Activated T-helper 2 cell treated with anti-CD3 and anti-CD28 coated beads, Interferon-gamma antibody, Interleukin-2, Interleukin-4, amounts not matched to agents 10 μg/mL and 5 μg/mL and 100 μg/mL, durations not matched to agents 14 hours and 24 hours and 36 hours (primary cell): Measurements from ENCODE around the gene ABR. TPM values are rescaled to one million over a fixed set of nuclear protein-coding genes. Genes with fewer than 3 reads are reported as not detected.

ENCODE experiments used
- DNase-seq: peaks from one replicate; pipeline ENCODE4 v3.0.0; 2021; ENCODE audit warnings: low spot score
- H3K27ac Mint-ChIP-seq: one replicate; pipeline ENCODE4 v1.8.0; 2021; ENCODE audit warnings: mixed read lengths
- H3K27me3 Mint-ChIP-seq: one replicate; pipeline ENCODE4 v1.8.0; 2021; ENCODE audit warnings: low read depth, mixed read lengths
- H3K36me3 Mint-ChIP-seq: one replicate; pipeline ENCODE4 v1.8.0; 2021; ENCODE audit warnings: low read depth, mixed read lengths
- H3K4me1 Mint-ChIP-seq: one replicate; pipeline ENCODE4 v1.8.0; 2021; ENCODE audit warnings: low read depth, mixed read lengths
- H3K4me3 Mint-ChIP-seq: one replicate; pipeline ENCODE4 v1.8.0; 2021; ENCODE audit warnings: low read depth, mild to moderate bottlenecking, moderate library complexity, mixed read lengths
- H3K9me3 Mint-ChIP-seq: one replicate; pipeline ENCODE4 v1.8.0; 2021; ENCODE audit warnings: mixed read lengths
- intact Hi-C: fragments of 100-400 bp; cut with micrococcal nuclease; formaldehyde crosslinking; loops from one replicate; pipeline ENCODE4 v1.15.1; 2023
- total RNA-seq: library from RNA; stranded (reverse); gene quantifications from 2 replicates; pipeline ENCODE4 v1.2.3, GENCODE V29; 2022

The ABR gene
- total RNA-seq, 1 donor from 2014 or later = 69.3 TPM

DNA sequence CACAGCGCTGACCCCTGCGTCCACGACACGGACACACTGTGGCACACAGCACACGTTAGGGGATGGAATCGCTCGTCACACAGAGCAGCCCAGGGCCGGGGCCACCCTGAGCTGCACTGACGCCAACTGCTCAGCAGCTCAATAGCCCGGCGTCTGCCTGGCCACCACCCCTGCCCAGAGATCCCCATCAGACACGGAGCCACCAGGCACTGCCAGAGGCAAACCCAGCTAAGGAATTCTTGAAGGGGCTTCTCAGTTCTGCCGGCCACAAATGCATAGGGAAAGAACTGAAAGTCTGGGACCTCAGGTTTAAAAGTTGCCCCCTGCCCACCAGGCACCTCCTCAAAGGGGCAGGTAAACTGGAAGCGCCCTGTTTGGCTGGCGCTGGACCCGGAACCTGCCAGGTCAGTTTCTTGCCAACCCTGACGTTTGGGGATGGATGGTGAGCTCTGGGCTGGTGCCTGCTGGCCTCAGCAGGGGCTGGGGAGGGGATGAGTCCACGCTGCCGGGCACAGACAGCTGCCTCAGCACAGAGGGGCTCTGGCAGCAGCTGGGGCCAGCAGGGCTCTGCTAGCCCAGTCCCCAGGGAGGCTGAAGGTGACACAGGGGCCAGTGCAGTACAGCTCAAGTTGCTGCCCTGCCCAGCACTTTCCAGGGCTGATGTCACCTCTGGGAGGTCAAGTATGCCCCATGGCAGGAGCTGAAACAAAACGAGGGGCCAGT lies 149.7 kb downstream of the ABR start:
- no peak for DNase-seq
- intact Hi-C loops = no loop called here
- H3K9me3 Mint-ChIP-seq = no peaks in the 10 kb centered on the region
- no peak overlapping the region for H3K4me3 Mint-ChIP-seq
- H3K36me3 Mint-ChIP-seq = no peaks in the 10 kb centered on the region
- no peak overlapping the region for H3K27ac Mint-ChIP-seq
- H3K27me3 Mint-ChIP-seq = no peaks in the 10 kb centered on the region
- H3K4me1 Mint-ChIP-seq = no peaks in the 10 kb centered on the region

DNA sequence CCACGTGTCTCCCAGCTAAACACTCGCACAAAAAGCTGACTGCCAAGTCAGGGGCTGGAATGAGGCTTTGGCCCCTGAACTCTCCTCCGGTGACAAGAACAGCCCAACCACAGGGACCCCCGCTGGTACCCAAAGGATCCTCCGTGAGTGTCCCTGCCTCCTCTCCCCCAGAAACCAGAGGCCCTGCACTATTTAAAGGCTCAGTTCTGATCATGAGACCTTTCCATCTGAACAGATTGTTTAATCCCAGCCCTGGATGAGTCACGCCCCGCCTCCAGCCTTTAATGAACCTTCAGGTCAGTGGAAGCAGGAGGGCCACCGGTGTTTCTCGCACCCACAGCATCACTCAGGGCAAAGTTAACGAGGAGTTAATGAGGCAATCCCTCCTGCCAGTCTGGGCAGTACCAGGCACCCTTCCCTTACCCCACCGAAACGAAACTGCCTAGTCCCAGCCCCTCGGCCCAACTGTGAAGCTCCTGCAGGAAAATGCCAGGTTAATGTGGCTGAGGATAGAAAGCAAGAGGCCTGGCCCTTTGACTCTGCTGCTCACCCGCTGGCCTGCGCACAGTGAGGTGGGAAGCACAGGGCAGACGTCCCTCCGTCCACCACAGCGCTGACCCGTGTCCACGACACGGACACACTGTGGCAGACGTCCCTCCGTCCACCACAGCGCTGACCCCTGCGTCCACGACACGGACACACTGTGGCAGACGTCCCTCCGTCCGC lies 150.4 kb downstream of the ABR start:
- Mint-ChIP-seq H3K4me1 (no peaks in the 10 kb centered on the region), H3K36me3 (no peaks in the 10 kb centered on the region), H3K4me3 (no peak overlapping the region), H3K27me3 (no peaks in the 10 kb centered on the region), H3K27ac (no peak overlapping the region), H3K9me3 (no peaks in the 10 kb centered on the region)
- no peak for DNase-seq
- intact Hi-C loops = no loop called here

DNA sequence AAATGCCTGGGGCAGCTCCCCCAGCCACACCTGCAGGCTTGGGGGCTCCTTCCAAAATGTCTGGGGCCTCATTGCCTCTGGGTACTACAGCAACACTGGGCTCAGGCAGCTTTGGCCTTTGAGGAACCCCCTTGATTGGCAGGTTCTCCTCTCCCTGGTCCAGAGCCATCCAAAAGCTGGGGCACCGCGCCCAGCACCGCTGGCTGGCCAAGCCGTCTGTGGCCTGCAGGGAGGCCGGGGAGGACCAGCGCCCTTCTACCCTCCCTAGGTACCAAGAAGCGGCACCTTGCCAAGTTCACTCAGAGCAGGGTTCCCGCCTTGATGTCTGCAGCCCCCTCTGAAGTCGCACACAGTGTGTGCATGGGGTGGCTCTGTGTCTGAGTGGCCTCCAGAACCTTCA lies 152.7 kb downstream of the ABR start:
- no peak for DNase-seq
- H3K9me3 Mint-ChIP-seq = no peaks in the 10 kb centered on the region
- H3K27ac Mint-ChIP-seq = no peak overlapping the region
- no peaks in the 10 kb centered on the region for H3K4me1 Mint-ChIP-seq
- intact Hi-C loops = no loop called here
- no peaks in the 10 kb centered on the region for H3K36me3 Mint-ChIP-seq
- H3K27me3 Mint-ChIP-seq = no peaks in the 10 kb centered on the region
- H3K4me3 Mint-ChIP-seq = no peak overlapping the region

DNA sequence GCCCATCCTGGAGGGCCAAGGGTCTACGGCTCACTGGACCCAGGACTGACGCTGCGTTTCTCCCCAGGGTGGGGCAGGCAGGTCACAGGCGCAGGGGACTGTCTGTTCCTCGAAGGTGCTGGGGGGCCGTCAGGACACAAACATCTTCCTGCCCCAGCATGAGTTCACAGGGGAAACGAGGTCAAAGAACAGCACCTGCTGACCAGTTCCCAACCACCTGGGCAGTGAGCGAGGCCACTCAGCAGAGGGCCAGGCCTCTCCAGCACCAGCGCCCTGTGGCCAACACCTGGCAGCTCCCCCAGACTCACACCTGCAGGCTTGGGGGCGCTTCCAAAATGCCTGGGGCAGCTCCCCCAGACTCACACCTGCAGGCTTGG lies 153.2 kb downstream of the ABR start:
- Mint-ChIP-seq H3K4me3 (no peak overlapping the region), H3K27me3 (no peaks in the 10 kb centered on the region), H3K4me1 (no peaks in the 10 kb centered on the region), H3K27ac (no peak overlapping the region), H3K9me3 (no peaks in the 10 kb centered on the region), H3K36me3 (no peaks in the 10 kb centered on the region)
- DNase-seq = no peak
- intact Hi-C loops = no loop called here

DNA sequence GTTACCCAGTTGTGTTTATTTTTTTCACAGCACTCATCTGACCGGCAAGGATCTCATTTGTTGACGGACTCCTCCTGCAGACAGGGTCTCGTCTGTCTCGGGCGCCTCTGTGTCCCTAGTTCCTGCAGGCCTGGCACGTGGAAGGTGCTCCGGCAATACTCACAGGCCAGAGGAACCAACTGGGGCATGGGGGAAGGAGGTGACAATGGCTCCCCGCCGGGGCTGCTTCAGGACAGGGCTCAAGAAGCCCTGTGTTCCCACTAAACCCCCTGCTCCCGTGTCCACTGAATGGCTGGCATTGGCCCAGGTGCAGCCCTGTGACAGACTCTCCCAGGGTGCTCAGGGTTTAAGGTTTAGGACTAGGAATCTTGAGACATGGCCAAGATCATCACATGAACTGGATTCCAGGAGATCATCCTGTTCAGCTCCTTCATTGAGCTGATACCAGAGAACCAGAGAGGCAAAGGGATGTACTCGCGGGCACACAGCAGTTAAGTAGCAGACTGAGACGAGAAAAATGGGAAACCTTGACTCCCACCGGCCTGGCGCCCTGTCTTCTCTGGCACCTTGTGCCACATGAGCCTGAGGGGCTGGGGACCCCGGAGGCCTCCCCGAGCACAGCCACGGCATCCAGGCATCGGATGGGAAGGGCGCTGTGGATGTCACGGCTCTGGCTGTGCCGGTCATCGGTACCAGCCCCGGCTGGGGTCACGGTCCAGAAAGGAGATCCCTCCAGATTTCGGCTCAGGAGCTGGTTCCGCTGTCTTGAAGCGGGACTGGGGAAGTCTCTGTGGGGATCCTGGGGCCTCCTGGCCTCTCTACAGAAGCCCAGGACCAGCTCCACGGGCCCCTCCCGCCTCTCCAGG lies 153.8 kb downstream of the ABR start:
- Mint-ChIP-seq H3K36me3 (no peaks in the 10 kb centered on the region), H3K27ac (no peak overlapping the region), H3K27me3 (no peaks in the 10 kb centered on the region), H3K9me3 (no peaks in the 10 kb centered on the region), H3K4me1 (no peaks in the 10 kb centered on the region), H3K4me3 (no peak overlapping the region)
- intact Hi-C loops = no loop called here
- DNase-seq = no peak

DNA sequence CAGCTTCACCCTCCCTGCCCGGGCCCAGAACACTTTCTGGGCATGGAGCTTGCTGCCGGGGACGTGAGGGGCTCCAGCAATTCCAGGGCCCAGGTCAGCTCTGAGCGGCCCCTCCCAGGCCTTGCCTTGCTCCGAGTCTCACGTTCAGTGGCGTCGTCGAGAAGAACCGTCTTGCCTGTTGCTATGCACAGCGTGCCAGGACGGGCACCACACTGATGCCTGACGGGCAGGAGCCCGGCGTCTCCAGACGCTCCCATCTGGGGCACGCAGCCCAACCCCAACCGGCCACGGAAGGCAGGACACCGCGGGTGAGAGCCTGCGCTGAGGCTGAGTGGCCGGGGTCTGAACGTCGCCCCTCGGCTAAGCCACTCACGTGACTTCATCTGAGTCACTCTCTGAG lies 155.7 kb downstream of the ABR start:
- no peaks in the 10 kb centered on the region for H3K27me3 Mint-ChIP-seq
- no peaks in the 10 kb centered on the region for H3K36me3 Mint-ChIP-seq
- H3K27ac Mint-ChIP-seq = no peak overlapping the region
- DNase-seq = no peak
- no peak overlapping the region for H3K4me3 Mint-ChIP-seq
- H3K9me3 Mint-ChIP-seq = no peaks in the 10 kb centered on the region
- no peaks in the 10 kb centered on the region for H3K4me1 Mint-ChIP-seq
- intact Hi-C loops = no loop called here

DNA sequence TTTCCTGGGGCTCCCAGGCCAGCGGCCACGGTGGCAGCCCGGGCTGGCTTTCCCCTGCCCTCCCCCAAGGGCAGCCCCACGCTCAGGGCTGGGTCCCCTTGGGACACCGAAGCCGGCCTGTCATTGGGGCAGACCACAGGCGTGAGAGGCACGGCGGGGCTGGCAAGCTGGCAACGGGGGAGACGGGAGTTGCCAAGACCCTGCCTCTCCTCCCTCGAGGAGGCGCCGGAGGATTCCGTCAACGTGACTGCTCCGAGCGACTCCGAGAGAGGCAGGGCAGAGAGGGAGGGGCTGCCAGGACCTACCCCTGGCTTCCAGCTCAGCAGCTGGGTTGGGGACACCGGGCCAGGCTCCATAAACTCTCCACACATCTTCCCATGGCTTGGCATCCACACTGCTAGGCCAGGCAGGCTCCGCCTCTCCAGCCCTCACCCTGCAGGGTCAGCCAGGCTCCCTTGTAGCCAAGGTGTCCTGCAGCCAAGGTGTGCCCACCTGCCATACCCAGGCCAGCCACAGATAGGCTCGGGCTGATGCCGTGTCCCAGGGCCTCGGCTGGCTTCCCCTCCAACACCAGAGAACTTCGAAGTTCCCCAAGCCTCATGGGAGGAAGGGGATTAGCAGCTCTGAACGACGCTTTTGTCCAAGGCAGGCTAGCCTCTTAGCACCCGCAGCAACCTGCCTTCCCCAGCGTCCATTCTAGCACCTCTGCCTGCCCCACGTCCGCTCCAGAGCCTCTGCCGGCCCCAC lies 157.3 kb downstream of the ABR start:
- no peaks in the 10 kb centered on the region for H3K4me1 Mint-ChIP-seq

DNA sequence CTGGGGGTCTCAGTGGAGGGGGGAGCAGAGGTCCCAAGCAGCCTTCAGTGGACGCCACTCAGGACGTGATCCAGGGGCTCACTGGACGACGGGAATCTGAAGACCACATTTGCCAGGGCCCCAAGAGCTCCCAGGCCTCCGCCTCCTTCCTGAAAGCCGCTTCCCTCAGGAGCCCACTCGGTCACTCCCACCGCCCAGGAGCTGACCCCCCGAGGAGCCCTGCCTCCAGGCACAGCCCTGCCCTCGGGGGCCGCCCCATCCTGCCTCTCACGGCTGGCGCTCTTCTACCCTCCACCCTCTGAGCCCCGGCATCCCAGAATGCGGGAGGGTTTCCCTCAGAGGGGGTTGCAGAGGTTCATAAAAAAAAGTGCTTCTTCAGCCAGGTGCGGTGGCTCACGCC lies 158.6 kb downstream of the ABR start:
- H3K27ac Mint-ChIP-seq = no peak overlapping the region
- no peaks in the 10 kb centered on the region for H3K27me3 Mint-ChIP-seq
- H3K9me3 Mint-ChIP-seq = no peaks in the 10 kb centered on the region
- intact Hi-C loops = no loop called here
- H3K4me1 Mint-ChIP-seq = no peaks in the 10 kb centered on the region
- H3K4me3 Mint-ChIP-seq = no peak overlapping the region
- DNase-seq = no peak
- H3K36me3 Mint-ChIP-seq = no peaks in the 10 kb centered on the region

More for the DNA sequence above, 157.3 kb downstream of the ABR start:
- intact Hi-C loops = no loop called here
- DNase-seq = no peak
- no peak overlapping the region for H3K27ac Mint-ChIP-seq
- no peak overlapping the region for H3K4me3 Mint-ChIP-seq
- H3K36me3 Mint-ChIP-seq = no peaks in the 10 kb centered on the region
- H3K27me3 Mint-ChIP-seq = no peaks in the 10 kb centered on the region
- no peaks in the 10 kb centered on the region for H3K9me3 Mint-ChIP-seq

DNA sequence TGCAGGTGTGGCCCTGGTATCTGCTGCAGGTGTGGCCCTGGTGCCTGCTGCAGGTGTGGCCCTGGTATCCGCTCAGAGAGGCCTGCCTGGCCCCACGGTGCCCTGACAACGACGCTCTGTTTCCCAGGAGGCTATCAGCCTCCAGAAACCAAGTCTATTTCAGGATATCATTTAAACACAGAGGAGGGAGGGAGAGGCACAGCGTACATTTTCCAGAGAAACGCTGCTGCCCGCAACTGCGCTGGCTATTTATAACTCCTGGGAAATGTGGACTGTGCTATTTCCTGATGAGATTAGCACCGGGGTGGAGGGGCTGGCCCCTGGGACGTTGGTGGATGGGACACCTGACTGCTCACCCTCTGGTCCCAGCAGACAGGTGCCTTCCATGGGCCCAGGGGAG lies 160.3 kb downstream of the ABR start:
- Mint-ChIP-seq H3K27ac (no peak overlapping the region), H3K4me1 (no peaks in the 10 kb centered on the region), H3K36me3 (no peaks in the 10 kb centered on the region), H3K4me3 (no peak overlapping the region), H3K9me3 (no peaks in the 10 kb centered on the region), H3K27me3 (no peaks in the 10 kb centered on the region)
- intact Hi-C loops = no loop called here
- DNase-seq = no peak

DNA sequence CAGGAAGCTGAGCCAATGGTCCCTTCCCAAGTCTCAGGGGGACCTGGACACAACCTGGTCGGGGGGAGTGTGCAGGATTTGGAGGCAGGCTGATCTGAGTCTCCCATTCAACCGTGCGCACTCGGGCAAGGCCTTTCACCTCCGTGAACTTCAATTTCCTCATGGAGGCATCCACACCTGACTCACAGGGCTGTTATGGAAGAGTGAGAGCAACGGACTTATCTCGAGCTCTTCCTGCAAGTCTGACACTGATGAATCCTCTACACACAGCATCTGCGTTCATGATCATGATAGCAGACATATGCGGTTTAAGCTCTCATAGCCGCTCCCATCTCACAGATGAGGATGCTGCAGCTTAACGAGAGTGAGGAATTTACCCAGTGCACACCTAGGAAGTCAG lies 161.2 kb downstream of the ABR start:
- H3K4me1 Mint-ChIP-seq = no peaks in the 10 kb centered on the region
- DNase-seq = no peak
- no peaks in the 10 kb centered on the region for H3K36me3 Mint-ChIP-seq
- H3K27ac Mint-ChIP-seq = no peak overlapping the region
- intact Hi-C loops = no loop called here
- H3K27me3 Mint-ChIP-seq = no peaks in the 10 kb centered on the region
- no peaks in the 10 kb centered on the region for H3K9me3 Mint-ChIP-seq
- no peak overlapping the region for H3K4me3 Mint-ChIP-seq

DNA sequence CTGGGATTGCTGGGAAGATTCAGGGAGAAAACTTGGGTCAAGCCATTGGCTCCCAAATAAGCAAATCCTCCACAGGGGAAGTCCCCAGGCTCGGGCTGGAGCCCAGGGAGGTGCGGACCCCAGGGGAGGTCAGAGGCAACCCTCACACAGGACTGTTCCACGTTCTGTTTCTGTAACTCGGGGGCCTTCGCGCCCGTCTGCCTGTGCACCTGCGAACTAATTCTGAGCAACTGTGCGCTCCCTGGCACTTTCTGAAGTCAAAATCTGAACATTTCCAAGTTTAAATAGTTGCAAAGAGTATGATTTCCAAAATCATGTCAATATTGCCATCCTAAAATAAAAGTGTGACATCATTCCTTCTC lies 166.1 kb downstream of the ABR start:
- no peak for DNase-seq
- intact Hi-C loops = no loop called here
- Mint-ChIP-seq H3K4me3 (no peak overlapping the region), H3K9me3 (no peaks in the 10 kb centered on the region), H3K27me3 (no peaks in the 10 kb centered on the region), H3K36me3 (no peaks in the 10 kb centered on the region), H3K4me1 (no peaks in the 10 kb centered on the region), H3K27ac (no peak overlapping the region)

DNA sequence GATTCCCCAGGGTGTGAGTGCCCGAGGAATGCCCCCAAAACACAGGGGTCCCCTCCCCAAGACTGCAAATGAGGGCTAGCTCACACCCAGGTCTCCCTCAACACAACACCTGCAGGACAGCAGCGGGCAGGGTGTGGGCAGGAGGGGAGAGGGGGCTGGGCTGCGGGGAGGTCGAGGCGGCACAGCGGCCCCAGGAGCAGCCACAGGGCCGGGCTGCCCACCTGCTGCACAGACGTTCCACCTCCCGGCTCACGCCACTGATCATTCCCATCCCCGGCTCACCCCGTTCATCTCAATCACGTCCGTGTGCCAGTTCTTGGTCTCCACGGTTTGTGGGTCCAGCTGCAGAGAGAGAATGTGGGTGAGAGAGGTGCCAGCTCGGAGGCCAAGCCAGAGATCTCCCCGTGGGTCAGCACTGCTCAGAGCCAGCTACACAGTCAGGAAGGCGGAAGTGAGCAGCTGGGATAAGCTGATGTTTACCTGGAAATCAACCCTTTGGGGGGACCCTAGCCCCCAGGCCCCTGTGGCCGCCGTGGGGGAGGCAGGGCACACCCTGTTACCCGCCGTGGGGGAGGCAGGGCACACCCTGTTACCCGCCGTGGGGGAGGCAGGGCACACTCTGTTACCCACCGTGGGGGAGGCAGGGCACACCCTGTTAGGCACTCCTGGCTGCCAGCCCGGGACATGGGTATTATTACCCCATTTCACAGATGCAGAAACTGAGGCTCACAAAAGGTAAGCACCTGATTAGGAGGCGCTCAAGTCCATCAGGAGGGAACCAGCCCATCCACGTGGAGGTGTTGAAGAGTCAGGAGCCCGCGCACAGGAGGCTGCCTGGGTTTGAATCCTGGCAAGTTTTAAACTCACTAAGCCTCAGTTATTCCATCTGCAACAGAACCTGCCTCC lies 166.7 kb downstream of the ABR start:
- no peak overlapping the region for H3K4me3 Mint-ChIP-seq
- no peaks in the 10 kb centered on the region for H3K9me3 Mint-ChIP-seq
- DNase-seq = no peak
- H3K4me1 Mint-ChIP-seq = no peaks in the 10 kb centered on the region
- no peaks in the 10 kb centered on the region for H3K36me3 Mint-ChIP-seq
- intact Hi-C loops = no loop called here
- H3K27me3 Mint-ChIP-seq = no peaks in the 10 kb centered on the region
- no peak overlapping the region for H3K27ac Mint-ChIP-seq
